ENCODE measurements around the gene BCL2L12. TPM values are rescaled to one million over a fixed set of nuclear protein-coding genes. Genes with fewer than 3 reads are reported as not detected.
A peak's percentile ranks its signal among the peaks of the same experiment; 100 is the strongest.

BCL2L12 gene
- total and polyA plus RNA-seq, 2 donors (not counting 3 experiments of a cell fraction or from before 2014, with no cell fraction given) = 49.8 to 58.5 TPM

- peak; percentile 95 for FAIRE-seq
- peak within 1 kb of the TSS; percentile 99 for H3K27ac ChIP-seq (ENCODE audit: insufficient read depth, low read depth, low read length)
- peaks cover 53% of the 10 kb centered on the region for H3K79me2 ChIP-seq (ENCODE audit: control insufficient read depth, insufficient read depth, low read length)
- no peaks in the 10 kb centered on the region for H3K9me3 ChIP-seq (replicated peaks; ENCODE audit: control insufficient read depth, insufficient read depth, low read length)
- no peaks in the 10 kb centered on the region for H3K9me1 ChIP-seq (replicated peaks; ENCODE audit: control insufficient read depth, extremely low read depth, insufficient read depth, low read length)
- H3K27me3 ChIP-seq (ENCODE audit: control insufficient read depth in 2 of 2, insufficient read depth in 2 of 2, low read length in 2 of 2) = no peaks in the 10 kb centered on the region
- peak; percentile 48 for TF ChIP-seq JUN (IDR thresholded peaks at IDR 0.05; ENCODE audit: borderline replicate concordance, insufficient read depth, insufficient read length, low read depth)
- TF ChIP-seq GATA2 (IDR thresholded peaks at IDR 0.05; ENCODE audit: insufficient read depth, insufficient read length, low read depth, low read length) = no peak
- TF ChIP-seq, protein P1, sequence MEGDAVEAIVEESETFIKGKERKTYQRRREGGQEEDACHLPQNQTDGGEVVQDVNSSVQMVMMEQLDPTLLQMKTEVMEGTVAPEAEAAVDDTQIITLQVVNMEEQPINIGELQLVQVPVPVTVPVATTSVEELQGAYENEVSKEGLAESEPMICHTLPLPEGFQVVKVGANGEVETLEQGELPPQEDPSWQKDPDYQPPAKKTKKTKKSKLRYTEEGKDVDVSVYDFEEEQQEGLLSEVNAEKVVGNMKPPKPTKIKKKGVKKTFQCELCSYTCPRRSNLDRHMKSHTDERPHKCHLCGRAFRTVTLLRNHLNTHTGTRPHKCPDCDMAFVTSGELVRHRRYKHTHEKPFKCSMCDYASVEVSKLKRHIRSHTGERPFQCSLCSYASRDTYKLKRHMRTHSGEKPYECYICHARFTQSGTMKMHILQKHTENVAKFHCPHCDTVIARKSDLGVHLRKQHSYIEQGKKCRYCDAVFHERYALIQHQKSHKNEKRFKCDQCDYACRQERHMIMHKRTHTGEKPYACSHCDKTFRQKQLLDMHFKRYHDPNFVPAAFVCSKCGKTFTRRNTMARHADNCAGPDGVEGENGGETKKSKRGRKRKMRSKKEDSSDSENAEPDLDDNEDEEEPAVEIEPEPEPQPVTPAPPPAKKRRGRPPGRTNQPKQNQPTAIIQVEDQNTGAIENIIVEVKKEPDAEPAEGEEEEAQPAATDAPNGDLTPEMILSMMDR (IDR thresholded peaks at IDR 0.05; ENCODE audit: extremely low read depth in 1 of 2, insufficient read depth in 1 of 2, low read depth in 1 of 2, low read length in 2 of 2) = no peak
- TF ChIP-seq MYC (IDR thresholded peaks at IDR 0.05; ENCODE audit: low read depth, low read length) = peak; percentile 56
- TF ChIP-seq FOS (IDR thresholded peaks at IDR 0.05; ENCODE audit: borderline replicate concordance, insufficient read depth, low read length) = peak; percentile 9
- peak; percentile 47 for TF ChIP-seq POLR2AphosphoS5 (IDR thresholded peaks at IDR 0.05; ENCODE audit: insufficient read depth, low read depth, low read length)
- peak; percentile 20 for TF ChIP-seq MAX (IDR thresholded peaks at IDR 0.05; ENCODE audit: insufficient read depth, insufficient read length)
- TF ChIP-seq POLR2A (IDR thresholded peaks at IDR 0.05; ENCODE audit: low read depth, low read length) = peak; percentile 72
- TF ChIP-seq EZH2 (IDR thresholded peaks at IDR 0.05; ENCODE audit: borderline replicate concordance, low read depth, low read length, severe bottlenecking) = no peak
- H4K20me1 ChIP-seq (replicated peaks; ENCODE audit: control insufficient read depth, extremely low read depth, insufficient read depth, low read length) = no peaks in the 10 kb centered on the region
- dilution Hi-C loops (cut with MboI; ENCODE audit: extremely low pct_ligation_motif_present, low sequenced_read_pairs) (no loop called here), intact Hi-C loops (cut with micrococcal nuclease) (loop anchor here (2.0 to 5.0 kb wide), 5 partner anchors 145 to 287 kb away; partner anchors contain the start of genes AKT1S1, ALDH16A1, ATF5 and NUP62)
- POLR2A ChIA-PET = interaction anchor here (0.6 to 1.2 kb wide), 7 partner anchors 13 to 147 kb away, joined by 3 to 6 read pairs (median 4); partner anchors contain the start of genes BCL2L12, IRF3, PRMT1 and RCN3
- H2AFZ ChIP-seq (ENCODE audit: low read depth, low read length) = peak within 1 kb of the TSS; percentile 42
- H3K4me3 ChIP-seq (replicated peaks in 1 of 3; ENCODE audit: insufficient read depth in 1 of 3, low read depth in 1 of 3, low read length in 3 of 3) = peak within 1 kb of the TSS; percentile 93 to 97 (median 96)
- H3K4me1 ChIP-seq (ENCODE audit: control insufficient read depth, extremely low read depth, insufficient read depth, low read length) = peaks cover 33% of the 10 kb centered on the region
- H3K4me2 ChIP-seq (ENCODE audit: insufficient read depth, low read length) = peak within 1 kb of the TSS; percentile 96
- DNase-seq (ENCODE audit: low read depth, low spot score) = peak; percentile 100
- BruUV-seq (replicated peaks) = no TSS peak
- peak within 1 kb of the TSS; percentile 99 for H3K9ac ChIP-seq (replicated peaks; ENCODE audit: extremely low read depth, insufficient read depth, low read length)
- H3K36me3 ChIP-seq (ENCODE audit: control insufficient read depth in 2 of 2, extremely low read depth in 1 of 2, insufficient read depth in 2 of 2, low read length in 2 of 2) = peaks cover 0 to 12% of the 10 kb centered on the region in 2 experiments
- CTCF ChIA-PET = interaction anchor here (0.7 to 2.4 kb wide), 4 partner anchors 23 to 72 kb away, joined by 3 to 9 read pairs (median 4); partner anchors contain the start of genes BCL2L12, IRF3 and PRMT1
Measured at GRCh38 chr19:49641688-49642491, 23.8 kb upstream of the BCL2L12 start, which contains the start of gene SCAF1. SCAF1 (plus strand) TSS chr19:49642209; CDS start chr19:49645027, 2,818 bp downstream.

Measured in endothelial cell of umbilical vein (primary cell).